HEK293 (cell line): ENCODE data around the gene THUMPD3.

ENCODE experiments used
- KLF7 ChIP-seq: fragments of 450-650 bp; formaldehyde crosslinking; IDR thresholded peaks from 2 replicates; pipeline ENCODE4 v1.5.1; 2016; ENCODE audit warnings: missing biosample characterization, missing genetic modification characterization, borderline replicate concordance
- MEIS1 ChIP-seq: sonication (generic); formaldehyde crosslinking; IDR thresholded peaks from 2 replicates; pipeline ENCODE4 v1.8.1; 2022; ENCODE audit warnings: missing genetic modification reagents, mild to moderate bottlenecking, borderline replicate concordance
- ZNF366 ChIP-seq: fragments of 450-650 bp; formaldehyde crosslinking; conservative IDR thresholded peaks from 2 replicates; pipeline ENCODE4 v1.5.1; 2016; ENCODE audit warnings: missing biosample characterization, missing genetic modification characterization
- ZNF660 ChIP-seq: fragments of 450-650 bp; IDR thresholded peaks from 2 replicates; pipeline ENCODE4 v1.5.1; 2018; ENCODE audit warnings: missing biosample characterization, mild to moderate bottlenecking, missing genetic modification characterization
- TF ChIP-seq, protein P1 (sequence below): fragments of 450-650 bp; formaldehyde crosslinking; IDR thresholded peaks from 2 replicates; pipeline ENCODE4 v1.5.1; 2016; ENCODE audit warnings: missing biosample characterization, missing genetic modification characterization
- TF ChIP-seq, protein P2 (sequence below): fragments of 450-650 bp; formaldehyde crosslinking; IDR thresholded peaks from 2 replicates; pipeline ENCODE4 v1.5.1; 2016; ENCODE audit warnings: missing biosample characterization, missing genetic modification characterization
- TF ChIP-seq, protein P3 (sequence below): sonication (generic); formaldehyde crosslinking; IDR thresholded peaks from 2 replicates; pipeline ENCODE4 v1.8.1; 2022; ENCODE audit warnings: mild to moderate bottlenecking, moderate library complexity, missing genetic modification reagents

DNA sequence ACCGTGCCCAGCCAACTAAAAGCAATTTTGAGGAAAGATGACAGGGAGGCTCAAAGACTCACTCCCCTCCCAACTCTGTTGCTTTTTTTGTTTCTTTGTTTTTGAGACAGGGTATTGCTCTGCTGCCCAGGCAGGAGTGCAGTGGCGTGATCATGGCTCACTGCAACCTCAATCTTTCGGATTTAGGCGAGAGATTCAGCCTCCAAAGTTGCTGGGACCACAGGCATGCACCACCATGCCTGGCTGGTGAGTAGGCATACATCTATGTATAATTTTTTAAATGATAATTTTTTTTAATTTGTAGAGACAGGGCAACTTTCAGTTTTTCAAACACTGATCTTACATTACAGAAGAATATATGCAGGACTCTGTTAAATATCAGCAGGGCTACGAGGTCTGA, 15.8 kb upstream of the THUMPD3 start:
- TF ChIP-seq, protein P1, sequence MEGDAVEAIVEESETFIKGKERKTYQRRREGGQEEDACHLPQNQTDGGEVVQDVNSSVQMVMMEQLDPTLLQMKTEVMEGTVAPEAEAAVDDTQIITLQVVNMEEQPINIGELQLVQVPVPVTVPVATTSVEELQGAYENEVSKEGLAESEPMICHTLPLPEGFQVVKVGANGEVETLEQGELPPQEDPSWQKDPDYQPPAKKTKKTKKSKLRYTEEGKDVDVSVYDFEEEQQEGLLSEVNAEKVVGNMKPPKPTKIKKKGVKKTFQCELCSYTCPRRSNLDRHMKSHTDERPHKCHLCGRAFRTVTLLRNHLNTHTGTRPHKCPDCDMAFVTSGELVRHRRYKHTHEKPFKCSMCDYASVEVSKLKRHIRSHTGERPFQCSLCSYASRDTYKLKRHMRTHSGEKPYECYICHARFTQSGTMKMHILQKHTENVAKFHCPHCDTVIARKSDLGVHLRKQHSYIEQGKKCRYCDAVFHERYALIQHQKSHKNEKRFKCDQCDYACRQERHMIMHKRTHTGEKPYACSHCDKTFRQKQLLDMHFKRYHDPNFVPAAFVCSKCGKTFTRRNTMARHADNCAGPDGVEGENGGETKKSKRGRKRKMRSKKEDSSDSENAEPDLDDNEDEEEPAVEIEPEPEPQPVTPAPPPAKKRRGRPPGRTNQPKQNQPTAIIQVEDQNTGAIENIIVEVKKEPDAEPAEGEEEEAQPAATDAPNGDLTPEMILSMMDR = no peak
- no peak for TF ChIP-seq KLF7 (tag by site-specific recombination)
- TF ChIP-seq, protein P2, sequence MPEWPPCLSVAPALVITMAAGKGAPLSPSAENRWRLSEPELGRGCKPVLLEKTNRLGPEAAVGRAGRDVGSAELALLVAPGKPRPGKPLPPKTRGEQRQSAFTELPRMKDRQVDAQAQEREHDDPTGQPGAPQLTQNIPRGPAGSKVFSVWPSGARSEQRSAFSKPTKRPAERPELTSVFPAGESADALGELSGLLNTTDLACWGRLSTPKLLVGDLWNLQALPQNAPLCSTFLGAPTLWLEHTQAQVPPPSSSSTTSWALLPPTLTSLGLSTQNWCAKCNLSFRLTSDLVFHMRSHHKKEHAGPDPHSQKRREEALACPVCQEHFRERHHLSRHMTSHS (tag by site-specific recombination) = no peak
- no peak for TF ChIP-seq ZNF660 (tag by site-specific recombination)
- TF ChIP-seq ZNF366 = no peak
- TF ChIP-seq, protein P3, sequence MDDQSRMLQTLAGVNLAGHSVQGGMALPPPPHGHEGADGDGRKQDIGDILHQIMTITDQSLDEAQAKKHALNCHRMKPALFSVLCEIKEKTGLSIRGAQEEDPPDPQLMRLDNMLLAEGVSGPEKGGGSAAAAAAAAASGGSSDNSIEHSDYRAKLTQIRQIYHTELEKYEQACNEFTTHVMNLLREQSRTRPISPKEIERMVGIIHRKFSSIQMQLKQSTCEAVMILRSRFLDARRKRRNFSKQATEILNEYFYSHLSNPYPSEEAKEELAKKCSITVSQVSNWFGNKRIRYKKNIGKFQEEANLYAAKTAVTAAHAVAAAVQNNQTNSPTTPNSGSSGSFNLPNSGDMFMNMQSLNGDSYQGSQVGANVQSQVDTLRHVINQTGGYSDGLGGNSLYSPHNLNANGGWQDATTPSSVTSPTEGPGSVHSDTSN (CRISPR knock-in tag) = no peak
- TF ChIP-seq MEIS1 = no peak
